SIG-M5 (cell line): Measurements from ENCODE around the gene HGD.
"Not testable (repeated sequence)": the region's sequence is repeated elsewhere in the genome, so short reads cannot be mapped to it uniquely, and the experiment has no call there.

Source experiments
- DNase-seq: peaks from one replicate; lab custom pipeline; 2025; lab: John Stamatoyannopoulos, UW

The HGD gene

GRCh38 chr3:120637851-120638559, 44.0 kb downstream of the HGD start:
- no peak for DNase-seq

GRCh38 chr3:120636795-120637401, 45.1 kb downstream of the HGD start:
- no peak for DNase-seq

GRCh38 chr3:120634539-120634938, 47.5 kb downstream of the HGD start:
- DNase-seq = no peak

- no peak for DNase-seq
Measured at GRCh38 chr3:120625159-120625586, 56.9 kb downstream of the HGD start.

- no peak for DNase-seq
Measured at GRCh38 chr3:120623727-120624093, 58.3 kb downstream of the HGD start.

- DNase-seq = no peak
Measured at GRCh38 chr3:120622870-120623726, 58.9 kb downstream of the HGD start.

GRCh38 chr3:120622457-120622856, 59.6 kb downstream of the HGD start:
- DNase-seq = no peak

- DNase-seq = not testable (repeated sequence)
Measured at GRCh38 chr3:120616745-120617144, 65.3 kb downstream of the HGD start.

- DNase-seq = no peak
Measured at GRCh38 chr3:120615847-120616609, 66.0 kb downstream of the HGD start.

GRCh38 chr3:120614765-120615164, 67.3 kb downstream of the HGD start:
- no peak for DNase-seq

GRCh38 chr3:120608506-120608905, 73.5 kb downstream of the HGD start:
- no peak for DNase-seq

- no peak for DNase-seq
Measured at GRCh38 chr3:120604784-120605183, 77.3 kb downstream of the HGD start.

- no peak for DNase-seq
Measured at GRCh38 chr3:120604382-120604781, 77.7 kb downstream of the HGD start.

GRCh38 chr3:120602682-120603081, 79.4 kb downstream of the HGD start:
- DNase-seq = no peak

- no peak for DNase-seq
Measured at GRCh38 chr3:120601554-120601953, 80.5 kb downstream of the HGD start.

- no peak for DNase-seq
Measured at GRCh38 chr3:120599211-120599610, 82.8 kb downstream of the HGD start.

GRCh38 chr3:120597445-120598049, 84.5 kb downstream of the HGD start:
- no peak for DNase-seq

- no peak for DNase-seq
Measured at GRCh38 chr3:120596853-120597223, 85.2 kb downstream of the HGD start.

- peak; percentile 98 for DNase-seq
Measured at GRCh38 chr3:120596116-120596852, 85.8 kb downstream of the HGD start, which contains the start of gene NDUFB4. Gene NDUFB4 (plus strand): TSS chr3:120596336. CDS start chr3:120596360, 24 bp downstream.

GRCh38 chr3:120595788-120596115, 86.3 kb downstream of the HGD start:
- DNase-seq = no peak

GRCh38 chr3:120587332-120587975, 94.6 kb downstream of the HGD start:
- no peak for DNase-seq
